Measurements from ENCODE around the gene APBA2.

Gene APBA2

GRCh38 chr15:29110176-29110575 is 224.4 kb downstream of the APBA2 start:
- no peak for FAIRE-seq

- FAIRE-seq: no peak
These were observed 225.0 kb downstream of the APBA2 start for GRCh38 chr15:29110733-29111132.

GRCh38 chr15:29111705-29112281 is 226.0 kb downstream of the APBA2 start:
- no peak for FAIRE-seq

- no peak for FAIRE-seq
These were observed 227.8 kb downstream of the APBA2 start for GRCh38 chr15:29113336-29114220.

- no peak for FAIRE-seq
These were observed 228.7 kb downstream of the APBA2 start for GRCh38 chr15:29114221-29115092.

- FAIRE-seq: no peak
These were observed 229.6 kb downstream of the APBA2 start for GRCh38 chr15:29115093-29115991.

GRCh38 chr15:29116970-29117700 is 231.4 kb downstream of the APBA2 start:
- no peak for FAIRE-seq

- no peak for FAIRE-seq
These were observed 232.0 kb downstream of the APBA2 start for GRCh38 chr15:29117778-29118177.

GRCh38 chr15:29119847-29120246 is 234.1 kb downstream of the APBA2 start:
- FAIRE-seq: no peak

- no peak for FAIRE-seq
These were observed 235.0 kb downstream of the APBA2 start for GRCh38 chr15:29120593-29121368.

GRCh38 chr15:29121369-29121656 is 235.5 kb downstream of the APBA2 start:
- FAIRE-seq: no peak

- no peak for FAIRE-seq
These were observed 236.1 kb downstream of the APBA2 start for GRCh38 chr15:29121907-29122306.

- FAIRE-seq: no peak
These were observed 236.7 kb downstream of the APBA2 start for GRCh38 chr15:29122506-29122905.

- no peak for FAIRE-seq
These were observed 237.4 kb downstream of the APBA2 start for GRCh38 chr15:29123171-29123570.

GRCh38 chr15:29123991-29124390 is 238.2 kb downstream of the APBA2 start:
- FAIRE-seq: no peak

GRCh38 chr15:29124581-29125381 is 239.0 kb downstream of the APBA2 start:
- FAIRE-seq: no peak

GRCh38 chr15:29125382-29126207 is 239.8 kb downstream of the APBA2 start:
- no peak for FAIRE-seq

GRCh38 chr15:29126208-29126536 is 240.4 kb downstream of the APBA2 start:
- no peak for FAIRE-seq

GRCh38 chr15:29126821-29127461 is 241.2 kb downstream of the APBA2 start:
- no peak for FAIRE-seq

All from TTC549 (cell line).